Measurements from ENCODE around the gene REM2.
"Not testable (repeated sequence)": the region's sequence is repeated elsewhere in the genome, so short reads cannot be mapped to it uniquely, and the experiment has no call there.

Gene REM2

GRCh38 chr14:22844221-22845102 is 38.6 kb upstream of the REM2 start:
- no peak overlapping the region for H3K27ac Mint-ChIP-seq
- peaks cover 5% of the 10 kb centered on the region for H3K27me3 Mint-ChIP-seq (ENCODE audit: low read depth)
- H3K36me3 Mint-ChIP-seq (ENCODE audit: low read depth) = no peaks in the 10 kb centered on the region
- H3K9me3 Mint-ChIP-seq = no peaks in the 10 kb centered on the region
- no peak overlapping the region for H3K4me3 Mint-ChIP-seq
- H3K4me1 Mint-ChIP-seq (ENCODE audit: low read depth) = no peaks in the 10 kb centered on the region

- no peaks in the 10 kb centered on the region for H3K4me1 Mint-ChIP-seq (ENCODE audit: low read depth)
- H3K27me3 Mint-ChIP-seq (ENCODE audit: low read depth) = peaks cover 5% of the 10 kb centered on the region
- no peaks in the 10 kb centered on the region for H3K36me3 Mint-ChIP-seq (ENCODE audit: low read depth)
- H3K4me3 Mint-ChIP-seq = no peak overlapping the region
- no peaks in the 10 kb centered on the region for H3K9me3 Mint-ChIP-seq
- no peak overlapping the region for H3K27ac Mint-ChIP-seq
Measured at GRCh38 chr14:22845103-22845394, 38.0 kb upstream of the REM2 start.

GRCh38 chr14:22845821-22846625 is 37.0 kb upstream of the REM2 start:
- Mint-ChIP-seq H3K4me1 (ENCODE audit: low read depth) (peaks cover under 1% of the 10 kb centered on the region), H3K36me3 (ENCODE audit: low read depth) (no peaks in the 10 kb centered on the region), H3K9me3 (no peaks in the 10 kb centered on the region), H3K27ac (no peak overlapping the region), H3K27me3 (ENCODE audit: low read depth) (peaks cover 5% of the 10 kb centered on the region), H3K4me3 (no peak overlapping the region)

- Mint-ChIP-seq H3K27me3 (ENCODE audit: low read depth) (peaks cover 5% of the 10 kb centered on the region), H3K27ac (no peak overlapping the region), H3K36me3 (ENCODE audit: low read depth) (no peaks in the 10 kb centered on the region), H3K9me3 (no peaks in the 10 kb centered on the region), H3K4me1 (ENCODE audit: low read depth) (peaks cover 9% of the 10 kb centered on the region), H3K4me3 (no peak overlapping the region)
Measured at GRCh38 chr14:22846811-22847307, 36.2 kb upstream of the REM2 start.

GRCh38 chr14:22847661-22848341 is 35.2 kb upstream of the REM2 start:
- Mint-ChIP-seq H3K4me3 (no peak overlapping the region), H3K9me3 (no peaks in the 10 kb centered on the region), H3K27ac (no peak overlapping the region), H3K27me3 (ENCODE audit: low read depth) (peaks cover 5% of the 10 kb centered on the region), H3K4me1 (ENCODE audit: low read depth) (peaks cover 10% of the 10 kb centered on the region), H3K36me3 (ENCODE audit: low read depth) (no peaks in the 10 kb centered on the region)

- H3K27ac Mint-ChIP-seq = no peak overlapping the region
- no peaks in the 10 kb centered on the region for H3K36me3 Mint-ChIP-seq (ENCODE audit: low read depth)
- H3K4me1 Mint-ChIP-seq (ENCODE audit: low read depth) = peaks cover 14% of the 10 kb centered on the region
- no peaks in the 10 kb centered on the region for H3K9me3 Mint-ChIP-seq
- H3K4me3 Mint-ChIP-seq = no peak overlapping the region
- H3K27me3 Mint-ChIP-seq (ENCODE audit: low read depth) = peaks cover 5% of the 10 kb centered on the region
Measured at GRCh38 chr14:22848351-22849164, 34.5 kb upstream of the REM2 start.

- no peak overlapping the region for H3K4me3 Mint-ChIP-seq
- peaks cover 17% of the 10 kb centered on the region for H3K4me1 Mint-ChIP-seq (ENCODE audit: low read depth)
- H3K27ac Mint-ChIP-seq = no peak overlapping the region
- peaks cover 5% of the 10 kb centered on the region for H3K27me3 Mint-ChIP-seq (ENCODE audit: low read depth)
- H3K36me3 Mint-ChIP-seq (ENCODE audit: low read depth) = no peaks in the 10 kb centered on the region
- no peaks in the 10 kb centered on the region for H3K9me3 Mint-ChIP-seq
Measured at GRCh38 chr14:22849212-22849819, 33.7 kb upstream of the REM2 start.

GRCh38 chr14:22850944-22851764 is 31.9 kb upstream of the REM2 start:
- Mint-ChIP-seq H3K4me1 (ENCODE audit: low read depth) (peaks cover 21% of the 10 kb centered on the region), H3K4me3 (no peak overlapping the region), H3K9me3 (no peaks in the 10 kb centered on the region), H3K36me3 (ENCODE audit: low read depth) (peaks cover under 1% of the 10 kb centered on the region), H3K27ac (peak overlapping the region; percentile 49), H3K27me3 (ENCODE audit: low read depth) (peaks cover 11% of the 10 kb centered on the region)

GRCh38 chr14:22852178-22852577 is 30.8 kb upstream of the REM2 start:
- not testable (repeated sequence) for H3K27ac Mint-ChIP-seq; H3K9me3 Mint-ChIP-seq; H3K4me3 Mint-ChIP-seq; H3K36me3 Mint-ChIP-seq (ENCODE audit: low read depth)
- H3K27me3 Mint-ChIP-seq (ENCODE audit: low read depth) = peaks cover 15% of the 10 kb centered on the region
- peaks cover 23% of the 10 kb centered on the region for H3K4me1 Mint-ChIP-seq (ENCODE audit: low read depth)

- H3K4me3 Mint-ChIP-seq = peak overlapping the region; percentile 76
- H3K36me3 Mint-ChIP-seq (ENCODE audit: low read depth) = peaks cover 3% of the 10 kb centered on the region
- peak overlapping the region; percentile 38 for H3K27ac Mint-ChIP-seq
- H3K9me3 Mint-ChIP-seq = no peaks in the 10 kb centered on the region
- H3K27me3 Mint-ChIP-seq (ENCODE audit: low read depth) = peaks cover 19% of the 10 kb centered on the region
- peaks cover 26% of the 10 kb centered on the region for H3K4me1 Mint-ChIP-seq (ENCODE audit: low read depth)
Measured at GRCh38 chr14:22852599-22852939, 30.5 kb upstream of the REM2 start.

- H3K4me1 Mint-ChIP-seq (ENCODE audit: low read depth) = peaks cover 29% of the 10 kb centered on the region
- H3K36me3 Mint-ChIP-seq (ENCODE audit: low read depth) = peaks cover 3% of the 10 kb centered on the region
- H3K4me3 Mint-ChIP-seq = peak overlapping the region; percentile 76
- peak overlapping the region; percentile 38 for H3K27ac Mint-ChIP-seq
- no peaks in the 10 kb centered on the region for H3K9me3 Mint-ChIP-seq
- peaks cover 25% of the 10 kb centered on the region for H3K27me3 Mint-ChIP-seq (ENCODE audit: low read depth)
Measured at GRCh38 chr14:22852940-22853767, 29.9 kb upstream of the REM2 start.

GRCh38 chr14:22854296-22854695 is 28.7 kb upstream of the REM2 start:
- H3K27me3 Mint-ChIP-seq (ENCODE audit: low read depth) = peaks cover 25% of the 10 kb centered on the region
- H3K27ac Mint-ChIP-seq; H3K9me3 Mint-ChIP-seq; H3K4me3 Mint-ChIP-seq; H3K36me3 Mint-ChIP-seq (ENCODE audit: low read depth): not testable (repeated sequence)
- peaks cover 36% of the 10 kb centered on the region for H3K4me1 Mint-ChIP-seq (ENCODE audit: low read depth)
